ENCODE data around the gene BCL6.
"Not testable (repeated sequence)": the region's sequence is repeated elsewhere in the genome, so short reads cannot be mapped to it uniquely, and the experiment has no call there.

BCL6 gene

GRCh38 chr3:187714404-187714979 lies 30.8 kb downstream of the BCL6 start:
- DNase-seq (ENCODE audit: low spot score), result peak; percentile 75

- no peak for DNase-seq (ENCODE audit: low spot score)
Observed at GRCh38 chr3:187713504-187713903, 31.8 kb downstream of the BCL6 start.

GRCh38 chr3:187709155-187709554 lies 36.1 kb downstream of the BCL6 start:
- no peak for DNase-seq (ENCODE audit: low spot score)

GRCh38 chr3:187708696-187709095 lies 36.6 kb downstream of the BCL6 start:
- DNase-seq (ENCODE audit: low spot score), result no peak

GRCh38 chr3:187706971-187707370 lies 38.3 kb downstream of the BCL6 start:
- peak; percentile 15 for DNase-seq (ENCODE audit: low spot score)

- DNase-seq (ENCODE audit: low spot score), result no peak
Observed at GRCh38 chr3:187705164-187705563, 40.1 kb downstream of the BCL6 start.

GRCh38 chr3:187702507-187703033 lies 42.7 kb downstream of the BCL6 start, which contains the start of gene RTP2:
TSS of gene RTP2 (minus strand) at chr3:187702557. CDS start at chr3:187702128, 429 bp downstream.
- DNase-seq (ENCODE audit: low spot score), result no peak

- no peak for DNase-seq (ENCODE audit: low spot score)
Observed at GRCh38 chr3:187700249-187700648, 45.0 kb downstream of the BCL6 start.

GRCh38 chr3:187698499-187699399 lies 46.5 kb downstream of the BCL6 start:
- no peak for DNase-seq (ENCODE audit: low spot score)

GRCh38 chr3:187696021-187696420 lies 49.2 kb downstream of the BCL6 start:
- DNase-seq (ENCODE audit: low spot score), result no peak

- no peak for DNase-seq (ENCODE audit: low spot score)
Observed at GRCh38 chr3:187695449-187695848, 49.8 kb downstream of the BCL6 start.

- DNase-seq (ENCODE audit: low spot score), result no peak
Observed at GRCh38 chr3:187694801-187695200, 50.5 kb downstream of the BCL6 start.

- DNase-seq (ENCODE audit: low spot score), result no peak
Observed at GRCh38 chr3:187693431-187693830, 51.8 kb downstream of the BCL6 start.

- DNase-seq (ENCODE audit: low spot score), result no peak
Observed at GRCh38 chr3:187689984-187690383, 55.3 kb downstream of the BCL6 start.

GRCh38 chr3:187686621-187687273 lies 58.5 kb downstream of the BCL6 start:
- DNase-seq (ENCODE audit: low spot score), result no peak

- DNase-seq (ENCODE audit: low spot score), result no peak
Observed at GRCh38 chr3:187685948-187686347, 59.3 kb downstream of the BCL6 start.

GRCh38 chr3:187684880-187685279 lies 60.4 kb downstream of the BCL6 start:
- DNase-seq (ENCODE audit: low spot score), result no peak

GRCh38 chr3:187684444-187684843 lies 60.8 kb downstream of the BCL6 start:
- DNase-seq (ENCODE audit: low spot score), result no peak

GRCh38 chr3:187681756-187682155 lies 63.5 kb downstream of the BCL6 start:
- DNase-seq (ENCODE audit: low spot score), result not testable (repeated sequence)

GRCh38 chr3:187679638-187680396 lies 65.5 kb downstream of the BCL6 start:
- peak; percentile 64 for DNase-seq (ENCODE audit: low spot score)

- peak; percentile 47 for DNase-seq (ENCODE audit: low spot score)
Observed at GRCh38 chr3:187678726-187679268, 66.5 kb downstream of the BCL6 start.

- no peak for DNase-seq (ENCODE audit: low spot score)
Observed at GRCh38 chr3:187677604-187678003, 67.7 kb downstream of the BCL6 start.

Measured in kidney capillary endothelial cell (primary cell).